OCI-LY7 (cell line): ENCODE measurements around the gene NOXA1. TPM values are rescaled to one million over a fixed set of nuclear protein-coding genes. Genes with fewer than 3 reads are reported as not detected.
A peak's percentile ranks its signal among the peaks of the same experiment; 100 is the strongest.
"Not testable (repeated sequence)": the region's sequence is repeated elsewhere in the genome, so short reads cannot be mapped to it uniquely, and the experiment has no call there.

ENCODE experiments used
- BruUV-seq: library from RNA; stranded (reverse); fragments of 400-500 nt; replicated peaks from 2 replicates; lab custom pipeline; 2021; lab: Mats Ljungman, UMichigan
- CTCF ChIA-PET: fragments of 300-600 bp; sonication (Branson Sonifier 250); formaldehyde crosslinking; loops from one replicate; lab custom pipeline; 2022; ENCODE audit warnings: antibody characterized with exemption; ENCODE audit not compliant: unreplicated experiment; lab: Charles Lee
- POLR2A ChIA-PET: fragments of 300-600 bp; sonication (Branson Sonifier 250); formaldehyde crosslinking; loops from one replicate; lab custom pipeline; 2022; ENCODE audit warnings: antibody characterized with exemption; lab: Charles Lee
- DNase-seq: peaks from one replicate; pipeline ENCODE4 v3.0.0-alpha.2; 2015; ENCODE audit warnings: low spot score
- H2AFZ ChIP-seq: fragments of 200-600 bp; sonication (generic), shearing (Covaris generic); 2 replicates; pipeline ENCODE4 v1.6.1; 2014; ENCODE audit warnings: mild to moderate bottlenecking, antibody characterized with exemption, low read length, moderate library complexity
- H3K27ac ChIP-seq: fragments of 200-600 bp; sonication (generic); 2 replicates; pipeline ENCODE4 v1.5.1; 2014; ENCODE audit warnings: mixed run types, low read depth, mild to moderate bottlenecking, moderate library complexity, low read length, inconsistent platforms; ENCODE audit not compliant: poor library complexity, severe bottlenecking
- H3K36me3 ChIP-seq: fragments of 200-600 bp; sonication (generic); 2 replicates; pipeline ENCODE4 v1.6.1; 2014; ENCODE audit warnings: mild to moderate bottlenecking, antibody characterized with exemption, low read length, moderate library complexity, mixed read lengths; ENCODE audit not compliant: insufficient read depth
- H3K4me1 ChIP-seq: fragments of 200-600 bp; sonication (generic); 2 replicates; pipeline ENCODE4 v1.5.1; 2014; ENCODE audit warnings: mild to moderate bottlenecking, low read length; ENCODE audit not compliant: insufficient read depth, poor library complexity, severe bottlenecking
- H3K4me2 ChIP-seq: fragments of 200-600 bp; sonication (generic); 2 replicates; pipeline ENCODE4 v1.6.1; 2014; ENCODE audit warnings: mild to moderate bottlenecking, low read length
- H3K4me3 ChIP-seq: fragments of 200-600 bp; sonication (generic); 2 replicates; pipeline ENCODE4 v1.5.1; 2014; ENCODE audit warnings: mild to moderate bottlenecking, low read depth, low read length; ENCODE audit not compliant: poor library complexity, severe bottlenecking
- H3K79me2 ChIP-seq: fragments of 200-600 bp; sonication (generic); 2 replicates; pipeline ENCODE4 v1.6.1; 2016; ENCODE audit warnings: low read depth, mild to moderate bottlenecking, low read length, moderate library complexity, mixed read lengths; ENCODE audit not compliant: insufficient read depth
- H3K9me2 ChIP-seq: fragments of 200-600 bp; sonication (generic); 2 replicates; pipeline ENCODE4 v1.6.1; 2016; ENCODE audit warnings: mild to moderate bottlenecking, low read length, mixed read lengths; ENCODE audit not compliant: insufficient read depth
- H3K9me3 ChIP-seq: fragments of 200-600 bp; sonication (generic); 2 replicates; pipeline ENCODE4 v1.6.1; 2014; ENCODE audit warnings: mild to moderate bottlenecking, mixed run types, low read length, mixed read lengths
- H4K20me1 ChIP-seq: fragments of 200-600 bp; sonication (generic); 2 replicates; pipeline ENCODE4 v1.6.1; 2014; ENCODE audit warnings: mild to moderate bottlenecking, antibody characterized with exemption, low read length, moderate library complexity, mixed read lengths; ENCODE audit not compliant: insufficient read depth
- EZH2phosphoT487 ChIP-seq: fragments of 200-600 bp; sonication (generic); IDR thresholded peaks from 2 replicates; pipeline ENCODE4 v1.6.1; 2018; ENCODE audit warnings: low read depth, borderline replicate concordance, mild to moderate bottlenecking, mixed run types, antibody characterized with exemption, low read length, moderate library complexity, mixed read lengths
- intact Hi-C: fragments of 100-400 bp; cut with micrococcal nuclease; formaldehyde crosslinking; loops from one replicate; pipeline ENCODE4 v1.10.0; 2022; ENCODE audit not compliant: unreplicated experiment
- total RNA-seq, 2 experiments: library from RNA; depleted of rRNA in 1 of 2; stranded (reverse); fragments of >200 nt in 1 of 2; shearing (Covaris generic) in 1 of 2; gene quantifications; 2 replicates each; pipeline ENCODE4 v1.2.3, GENCODE V29; 2014 to 2022
- TF ChIP-seq, protein P1 (sequence below): fragments of 200-600 bp; sonication (generic); conservative IDR thresholded peaks from 2 replicates; pipeline ENCODE4 v1.5.1; 2014; ENCODE audit warnings: mild to moderate bottlenecking, antibody characterized with exemption, low read length, moderate library complexity, mixed read lengths

Gene NOXA1
- total RNA-seq, 2 experiments from 2014 or later: not detected

DNA sequence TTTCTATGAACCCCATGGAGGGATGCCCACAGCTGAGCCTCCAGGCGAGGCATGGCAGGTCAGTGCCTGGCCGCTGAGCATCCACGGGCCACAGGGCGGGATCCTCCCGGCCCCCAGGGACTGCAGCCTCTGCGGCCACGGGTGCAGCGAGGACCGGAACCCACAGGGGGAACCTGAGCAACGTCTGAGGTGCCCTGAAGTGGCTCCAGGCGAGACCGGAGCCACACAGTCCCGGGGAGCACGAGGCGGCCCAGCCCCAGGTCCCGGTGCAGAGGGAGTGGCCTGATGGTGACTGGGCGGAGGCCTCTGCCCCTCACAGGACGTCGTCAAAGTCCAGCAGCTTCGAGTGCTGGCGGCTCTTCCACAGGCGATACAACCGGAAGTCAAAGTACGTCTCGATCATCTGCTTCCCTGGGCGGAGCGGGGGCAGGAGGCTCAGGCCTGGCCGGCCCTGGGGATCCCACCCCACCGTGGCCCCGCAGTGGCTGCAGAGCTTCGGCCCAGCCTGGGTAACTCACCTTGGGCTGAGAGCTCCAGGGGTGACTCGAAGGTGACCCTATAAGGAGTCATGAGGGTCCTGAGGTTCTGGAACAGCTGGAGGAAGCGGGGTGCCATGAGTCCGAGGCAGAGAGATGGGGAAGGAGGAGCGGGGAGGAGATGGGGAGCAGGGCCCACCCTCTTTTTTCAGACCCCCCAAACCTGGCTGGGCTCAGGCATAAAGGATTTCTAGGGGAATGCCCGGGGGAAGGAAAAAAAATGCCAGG lies 26.1 kb downstream of the NOXA1 start:
- H3K4me3 ChIP-seq: no peak overlapping the region
- no peaks in the 10 kb centered on the region for H3K9me3 ChIP-seq
- H2AFZ ChIP-seq: no peak overlapping the region
- peaks cover 17% of the 10 kb centered on the region; the same call in 1 of the 2 replicates for H3K36me3 ChIP-seq
- intact Hi-C loops: loop anchor here (5.0 kb wide), 2 partner anchors 147 to 162 kb away; partner anchors contain the start of gene NRARP
- H4K20me1 ChIP-seq: no peaks in the 10 kb centered on the region
- DNase-seq: no peak
- TF ChIP-seq EZH2phosphoT487: no peak
- TF ChIP-seq, protein P1, sequence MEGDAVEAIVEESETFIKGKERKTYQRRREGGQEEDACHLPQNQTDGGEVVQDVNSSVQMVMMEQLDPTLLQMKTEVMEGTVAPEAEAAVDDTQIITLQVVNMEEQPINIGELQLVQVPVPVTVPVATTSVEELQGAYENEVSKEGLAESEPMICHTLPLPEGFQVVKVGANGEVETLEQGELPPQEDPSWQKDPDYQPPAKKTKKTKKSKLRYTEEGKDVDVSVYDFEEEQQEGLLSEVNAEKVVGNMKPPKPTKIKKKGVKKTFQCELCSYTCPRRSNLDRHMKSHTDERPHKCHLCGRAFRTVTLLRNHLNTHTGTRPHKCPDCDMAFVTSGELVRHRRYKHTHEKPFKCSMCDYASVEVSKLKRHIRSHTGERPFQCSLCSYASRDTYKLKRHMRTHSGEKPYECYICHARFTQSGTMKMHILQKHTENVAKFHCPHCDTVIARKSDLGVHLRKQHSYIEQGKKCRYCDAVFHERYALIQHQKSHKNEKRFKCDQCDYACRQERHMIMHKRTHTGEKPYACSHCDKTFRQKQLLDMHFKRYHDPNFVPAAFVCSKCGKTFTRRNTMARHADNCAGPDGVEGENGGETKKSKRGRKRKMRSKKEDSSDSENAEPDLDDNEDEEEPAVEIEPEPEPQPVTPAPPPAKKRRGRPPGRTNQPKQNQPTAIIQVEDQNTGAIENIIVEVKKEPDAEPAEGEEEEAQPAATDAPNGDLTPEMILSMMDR: no peak
- peaks cover 18% of the 10 kb centered on the region for H3K4me1 ChIP-seq
- no peaks in the 10 kb centered on the region for H3K79me2 ChIP-seq
- H3K4me2 ChIP-seq: no peak overlapping the region
- no peak overlapping the region for H3K27ac ChIP-seq
- POLR2A ChIA-PET: no interaction called here
- CTCF ChIA-PET: no interaction called here
- no TSS peak for BruUV-seq
- no peaks in the 10 kb centered on the region for H3K9me2 ChIP-seq

DNA sequence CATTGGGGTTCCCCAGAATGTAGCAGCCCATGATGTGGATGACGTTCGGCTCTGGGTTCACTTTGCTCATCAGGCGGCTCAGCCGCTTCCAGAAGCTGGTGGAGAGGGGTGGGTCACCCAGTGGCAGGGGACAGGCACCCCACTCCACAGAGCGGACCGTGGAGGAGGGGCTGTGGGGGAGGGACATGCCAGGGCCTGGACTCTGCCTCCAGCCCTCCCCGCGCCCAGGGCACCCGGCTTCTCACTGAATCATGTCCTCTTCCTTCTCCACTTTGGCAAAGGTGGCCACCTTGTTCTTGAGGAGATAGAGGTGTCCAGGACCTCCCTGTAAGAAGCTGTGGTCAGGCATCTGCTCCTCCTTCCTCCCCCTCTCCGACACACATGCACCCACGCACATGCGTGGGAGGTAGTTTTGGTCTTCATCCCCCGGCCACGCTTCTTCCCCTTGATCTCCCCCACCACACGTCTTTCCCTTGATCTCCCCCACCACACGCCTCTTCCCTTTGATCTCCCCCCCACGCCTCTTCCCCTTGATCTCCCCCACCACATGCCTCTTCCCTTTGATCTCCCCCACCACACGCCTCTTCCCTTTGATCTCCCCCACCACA lies 26.8 kb downstream of the NOXA1 start:
- peaks cover 17% of the 10 kb centered on the region; the same call in 1 of the 2 replicates for H3K36me3 ChIP-seq
- no peaks in the 10 kb centered on the region for H3K9me3 ChIP-seq
- no peak overlapping the region for H2AFZ ChIP-seq
- no peaks in the 10 kb centered on the region for H3K79me2 ChIP-seq
- BruUV-seq: no TSS peak
- no peak for DNase-seq
- H4K20me1 ChIP-seq: no peaks in the 10 kb centered on the region
- H3K27ac ChIP-seq: no peak overlapping the region
- intact Hi-C loops: loop anchor here (5.0 kb wide), 2 partner anchors 148 to 163 kb away; partner anchors contain the start of gene NRARP
- no peaks in the 10 kb centered on the region for H3K9me2 ChIP-seq
- peaks cover 25% of the 10 kb centered on the region for H3K4me1 ChIP-seq
- ChIA-PET POLR2A (no interaction called here), CTCF (no interaction called here)
- H3K4me2 ChIP-seq: no peak overlapping the region
- TF ChIP-seq, protein P1: no peak
- TF ChIP-seq EZH2phosphoT487: no peak
- H3K4me3 ChIP-seq: no peak overlapping the region

DNA sequence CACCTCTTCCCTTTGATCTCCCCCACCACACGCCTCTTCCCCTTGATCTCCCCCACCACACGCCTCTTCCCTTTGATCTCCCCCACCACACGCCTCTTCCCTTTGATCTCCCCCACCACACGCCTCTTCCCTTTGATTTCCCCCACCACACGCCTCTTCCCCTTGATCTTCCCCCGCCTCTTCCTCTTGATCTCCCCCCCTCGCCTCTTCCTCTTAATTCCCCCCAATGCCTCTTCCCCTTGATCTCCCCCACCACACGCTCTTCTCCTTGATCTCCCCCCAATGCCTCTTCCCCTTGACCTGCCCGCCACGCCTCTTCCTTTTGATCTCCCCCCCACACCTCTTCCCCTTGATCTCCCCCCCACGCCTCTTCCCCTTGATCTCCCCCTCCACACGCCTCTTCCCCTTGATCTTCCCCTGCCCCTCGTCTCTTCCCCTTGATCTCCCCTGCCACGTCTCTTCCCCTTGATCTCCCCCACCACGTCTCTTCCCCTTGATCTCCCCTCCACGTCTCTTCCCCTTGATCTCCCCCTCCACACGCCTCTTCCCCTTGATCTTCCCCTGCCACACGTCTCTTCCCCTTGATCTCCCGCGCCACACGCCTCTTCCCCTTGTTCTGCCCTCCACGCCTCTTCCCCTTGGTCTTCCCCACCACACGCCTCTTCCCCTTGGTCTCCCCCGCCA lies 27.5 kb downstream of the NOXA1 start:
- CTCF ChIA-PET, H3K27ac ChIP-seq, H3K79me2 ChIP-seq, H3K9me2 ChIP-seq, H2AFZ ChIP-seq, POLR2A ChIA-PET, H4K20me1 ChIP-seq, H3K4me2 ChIP-seq, H3K4me3 ChIP-seq, H3K9me3 ChIP-seq, intact Hi-C loops, BruUV-seq: not testable (repeated sequence)
- Histone ChIP-seq H3K4me1 (peaks cover 25% of the 10 kb centered on the region), H3K36me3 (peaks cover 17% of the 10 kb centered on the region; the same call in 1 of the 2 replicates)
- DNase-seq: peak; percentile 35

DNA sequence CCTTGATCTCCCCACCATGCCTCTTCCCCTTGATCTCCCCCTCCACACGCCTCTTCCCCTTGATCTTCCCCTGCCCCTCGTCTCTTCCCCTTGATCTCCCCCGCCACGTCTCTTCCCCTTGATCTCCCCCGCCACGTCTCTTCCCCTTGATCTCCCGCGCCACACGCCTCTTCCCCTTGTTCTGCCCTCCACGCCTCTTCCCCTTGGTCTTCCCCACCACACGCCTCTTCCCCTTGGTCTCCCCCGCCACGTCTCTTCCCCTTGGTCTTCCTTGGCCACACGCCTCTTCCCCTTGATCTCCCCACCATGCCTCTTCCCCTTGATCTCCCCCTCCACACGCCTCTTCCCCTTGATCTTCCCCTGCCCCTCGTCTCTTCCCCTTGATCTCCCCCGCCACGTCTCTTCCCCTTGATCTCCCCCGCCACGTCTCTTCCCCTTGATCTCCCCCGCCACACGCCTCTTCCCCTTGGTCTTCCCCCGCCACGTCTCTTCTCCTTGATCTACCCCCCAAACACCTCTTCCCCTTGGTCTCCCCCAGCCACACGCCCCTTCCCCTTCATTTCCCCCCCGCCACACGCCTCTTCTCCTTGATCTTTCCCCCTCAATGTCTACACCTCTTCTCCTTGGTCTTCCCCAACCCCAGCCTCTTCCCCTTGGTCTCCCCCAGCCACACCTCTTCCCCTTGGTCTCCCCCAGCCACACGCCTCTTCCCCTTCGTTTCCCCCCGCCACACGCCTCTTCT lies 28.2 kb downstream of the NOXA1 start:
- CTCF ChIA-PET, BruUV-seq, H2AFZ ChIP-seq, intact Hi-C loops, H3K4me3 ChIP-seq, H3K4me2 ChIP-seq, H3K9me2 ChIP-seq, H4K20me1 ChIP-seq, H3K9me3 ChIP-seq, POLR2A ChIA-PET, DNase-seq, H3K79me2 ChIP-seq, H3K27ac ChIP-seq: not testable (repeated sequence)
- H3K36me3 ChIP-seq: peaks cover 17% of the 10 kb centered on the region; the same call in 1 of the 2 replicates
- peaks cover 25% of the 10 kb centered on the region for H3K4me1 ChIP-seq
